Non-pigmented ciliary epithelial cell (primary cell): ENCODE measurements around the gene MND1.
A peak's percentile ranks its signal among the peaks of the same experiment; 100 is the strongest.
"Not testable (repeated sequence)": the region's sequence is repeated elsewhere in the genome, so short reads cannot be mapped to it uniquely, and the experiment has no call there.

Source experiments
- DNase-seq: peaks from one replicate; pipeline ENCODE4 v3.0.0-alpha.2; 2010; ENCODE audit warnings: low read depth

Gene MND1

GRCh38 chr4:153403726-153404125 lies 59.2 kb downstream of the MND1 start:
- no peak for DNase-seq

- DNase-seq, result no peak
Measured at GRCh38 chr4:153407906-153408305, 63.4 kb downstream of the MND1 start.

GRCh38 chr4:153408932-153409331 lies 64.4 kb downstream of the MND1 start:
- no peak for DNase-seq

- no peak for DNase-seq
Measured at GRCh38 chr4:153409412-153409811, 64.9 kb downstream of the MND1 start.

GRCh38 chr4:153409924-153410501 lies 65.5 kb downstream of the MND1 start:
- DNase-seq, result no peak

GRCh38 chr4:153413842-153414241 lies 69.4 kb downstream of the MND1 start:
- DNase-seq, result no peak

- DNase-seq, result not testable (repeated sequence)
Measured at GRCh38 chr4:153416456-153416855, 72.0 kb downstream of the MND1 start.

GRCh38 chr4:153418121-153418520 lies 73.6 kb downstream of the MND1 start:
- no peak for DNase-seq

GRCh38 chr4:153418558-153418957 lies 74.1 kb downstream of the MND1 start:
- no peak for DNase-seq

- no peak for DNase-seq
Measured at GRCh38 chr4:153419029-153419428, 74.5 kb downstream of the MND1 start.

GRCh38 chr4:153419673-153420278 lies 75.3 kb downstream of the MND1 start:
- DNase-seq, result no peak

GRCh38 chr4:153420361-153420760 lies 75.9 kb downstream of the MND1 start:
- DNase-seq, result no peak

GRCh38 chr4:153421941-153422340 lies 77.5 kb downstream of the MND1 start:
- no peak for DNase-seq

GRCh38 chr4:153426207-153426885 lies 81.9 kb downstream of the MND1 start:
- DNase-seq, result no peak

GRCh38 chr4:153427363-153428071 lies 83.0 kb downstream of the MND1 start:
- no peak for DNase-seq

- DNase-seq, result no peak
Measured at GRCh38 chr4:153428941-153429475, 84.5 kb downstream of the MND1 start.

- peak; percentile 47 for DNase-seq
Measured at GRCh38 chr4:153432965-153433753, 88.7 kb downstream of the MND1 start.

- DNase-seq, result no peak
Measured at GRCh38 chr4:153433754-153434105, 89.2 kb downstream of the MND1 start.

- DNase-seq, result no peak
Measured at GRCh38 chr4:153434190-153434589, 89.7 kb downstream of the MND1 start.

- DNase-seq, result no peak
Measured at GRCh38 chr4:153438916-153439756, 94.6 kb downstream of the MND1 start.

GRCh38 chr4:153439831-153440230 lies 95.3 kb downstream of the MND1 start:
- no peak for DNase-seq
